GM06990 (cell line): ENCODE measurements around the gene ABCC5.
"Not testable (repeated sequence)": the region's sequence is repeated elsewhere in the genome, so short reads cannot be mapped to it uniquely, and the experiment has no call there.

Source experiments
- DNase-seq: peaks from one replicate; pipeline ENCODE4 v3.0.0-alpha.2; 2011; ENCODE audit not compliant: insufficient read length; ENCODE audit errors: extremely low read depth
- H3K27me3 ChIP-seq: replicated peaks from 2 replicates; pipeline ENCODE4 v1.6.0; 2011; ENCODE audit warnings: low read length; ENCODE audit not compliant: control insufficient read depth, insufficient read depth
- H3K36me3 ChIP-seq: 2 replicates; pipeline ENCODE4 v1.5.1; 2011; ENCODE audit warnings: low read length; ENCODE audit not compliant: control insufficient read depth, insufficient read depth
- H3K4me3 ChIP-seq: replicated peaks from 2 replicates; pipeline ENCODE4 v1.5.1; 2011; ENCODE audit warnings: low read depth, mild to moderate bottlenecking, control low read depth, low read length
- CTCF ChIP-seq: IDR thresholded peaks from 2 replicates; pipeline ENCODE4 v1.5.1; 2011; ENCODE audit warnings: low read length, control low read depth, mild to moderate bottlenecking, inconsistent platforms; ENCODE audit not compliant: insufficient read depth, poor library complexity, severe bottlenecking

The ABCC5 gene

GRCh38 chr3:184037816-184038215 is 20.1 kb upstream of the ABCC5 start:
- DNase-seq: no peak
- H3K4me3 ChIP-seq: no peak overlapping the region
- TF ChIP-seq CTCF: no peak
- no peaks in the 10 kb centered on the region for H3K27me3 ChIP-seq
- no peaks in the 10 kb centered on the region for H3K36me3 ChIP-seq

GRCh38 chr3:184031187-184031792 is 13.6 kb upstream of the ABCC5 start, which contains the start of gene HTR3D:
Gene HTR3D (plus strand): TSS chr3:184031742. CDS start chr3:184031742, 0 bp downstream.
- Histone ChIP-seq H3K36me3 (no peaks in the 10 kb centered on the region), H3K27me3 (no peaks in the 10 kb centered on the region), H3K4me3 (no peak within 1 kb of the TSS)
- TF ChIP-seq CTCF: no peak
- no peak for DNase-seq

GRCh38 chr3:184030536-184030935 is 12.9 kb upstream of the ABCC5 start:
- Histone ChIP-seq H3K36me3 (no peaks in the 10 kb centered on the region), H3K27me3 (no peaks in the 10 kb centered on the region), H3K4me3 (no peak overlapping the region)
- no peak for DNase-seq
- no peak for TF ChIP-seq CTCF

GRCh38 chr3:184029443-184029842 is 11.8 kb upstream of the ABCC5 start:
- DNase-seq: no peak
- Histone ChIP-seq H3K27me3 (no peaks in the 10 kb centered on the region), H3K4me3 (no peak overlapping the region), H3K36me3 (no peaks in the 10 kb centered on the region)
- TF ChIP-seq CTCF: no peak

- H3K36me3 ChIP-seq, H3K27me3 ChIP-seq, H3K4me3 ChIP-seq, DNase-seq: not testable (repeated sequence)
Measured at GRCh38 chr3:184028275-184028890, 10.7 kb upstream of the ABCC5 start.

- not testable (repeated sequence) for H3K36me3 ChIP-seq, H3K4me3 ChIP-seq, H3K27me3 ChIP-seq, DNase-seq
Measured at GRCh38 chr3:184025256-184025655, 7.6 kb upstream of the ABCC5 start.

- no peak for DNase-seq
- TF ChIP-seq CTCF: no peak
- Histone ChIP-seq H3K36me3 (no peaks in the 10 kb centered on the region), H3K4me3 (no peak overlapping the region), H3K27me3 (no peaks in the 10 kb centered on the region)
Measured at GRCh38 chr3:184022323-184022722, 4.6 kb upstream of the ABCC5 start.
